ENCODE measurements around the gene ARFRP1.
"Not testable (repeated sequence)": the region's sequence is repeated elsewhere in the genome, so short reads cannot be mapped to it uniquely, and the experiment has no call there.

ARFRP1 gene

DNA sequence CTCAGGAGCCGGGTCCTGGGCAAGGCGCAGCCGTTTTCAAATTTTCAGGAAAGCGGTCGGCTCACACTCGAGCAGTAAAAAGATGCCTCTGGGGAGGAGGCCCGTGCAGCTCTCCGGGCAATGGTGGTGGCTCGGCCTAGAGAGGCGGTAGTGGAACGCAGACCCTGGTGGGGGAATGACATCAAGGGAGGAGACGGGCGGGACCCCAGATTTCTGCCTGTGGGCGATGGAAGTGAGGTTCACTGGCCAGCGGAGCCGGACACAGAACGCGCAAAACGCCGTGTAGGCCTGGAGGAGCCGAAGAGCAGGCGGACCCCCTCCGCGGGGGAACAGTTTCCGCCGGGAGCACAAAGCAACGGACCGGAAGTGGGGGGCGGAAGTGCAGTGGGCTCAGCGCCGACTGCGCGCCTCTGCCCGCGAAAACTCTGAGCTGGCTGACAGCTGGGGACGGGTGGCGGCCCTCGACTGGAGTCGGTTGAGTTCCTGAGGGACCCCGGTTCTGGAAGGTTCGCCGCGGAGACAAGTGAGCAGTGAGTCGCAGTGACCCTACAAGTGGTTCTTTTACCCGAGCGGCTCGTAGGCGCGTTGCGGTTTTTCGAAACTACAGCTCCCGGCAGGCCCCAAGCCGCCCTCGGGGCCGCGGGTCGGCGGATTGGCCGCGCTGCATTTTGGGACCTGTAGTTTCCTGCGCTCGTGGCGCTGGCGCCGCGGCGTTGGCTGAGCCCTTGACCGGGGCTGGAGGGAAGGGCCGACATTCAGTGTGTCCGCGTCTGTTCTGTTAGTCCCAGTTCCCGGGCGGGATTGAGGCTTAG, 49.6 kb downstream of the ARFRP1 start, which contains the start of gene RTEL1:
RTEL1 (plus strand) TSS at position 376 of the 812 bp plus-strand sequence. CDS start 1,091 bp downstream, outside the sequence.
- DNase-seq (ENCODE audit: low read depth in 2 of 2, low spot score in 1 of 2) = peak; percentile 77 to 80

GRCh38 chr20:63657260-63657936, 50.4 kb downstream of the ARFRP1 start:
- no peak for DNase-seq (ENCODE audit: low read depth in 2 of 2, low spot score in 1 of 2)

GRCh38 chr20:63656451-63656850, 51.3 kb downstream of the ARFRP1 start:
- DNase-seq (ENCODE audit: low read depth in 2 of 2, low spot score in 1 of 2) = no peak

GRCh38 chr20:63655249-63655648, 52.5 kb downstream of the ARFRP1 start:
- DNase-seq (ENCODE audit: low read depth in 2 of 2, low spot score in 1 of 2) = no peak

DNA sequence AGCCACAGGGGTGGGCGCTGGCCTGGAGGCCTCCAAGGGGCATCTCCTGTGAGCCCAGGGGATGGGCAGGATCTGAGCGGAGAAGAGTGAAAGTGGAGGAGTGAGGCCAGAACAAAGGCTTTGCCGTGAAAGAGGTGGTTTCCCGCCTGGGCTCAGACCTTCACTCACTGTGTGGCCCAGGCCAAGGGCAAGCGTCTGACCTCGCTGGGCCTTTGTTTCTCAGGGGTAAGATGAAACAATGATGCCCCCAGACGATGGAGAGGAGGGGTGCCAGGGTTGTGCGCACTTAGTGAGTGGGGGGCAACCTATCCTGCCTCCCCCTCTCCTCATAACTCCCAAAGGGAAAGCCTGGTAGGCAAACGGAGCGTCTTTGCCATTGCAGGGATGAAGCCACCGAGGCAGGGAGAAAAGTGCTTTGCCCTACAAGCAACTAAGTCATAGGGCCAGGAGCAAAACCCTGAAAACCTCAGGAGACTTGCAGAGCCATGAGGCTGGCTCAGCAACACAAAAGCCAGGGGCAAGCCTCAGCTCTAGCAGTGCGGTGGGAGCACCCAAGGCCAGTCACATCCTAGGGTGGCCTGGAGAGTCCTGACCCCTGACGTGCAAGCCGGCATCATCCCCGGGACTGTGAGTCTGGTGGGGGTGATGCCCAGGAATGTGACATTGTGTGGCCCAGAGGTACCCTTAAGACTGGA, 53.7 kb downstream of the ARFRP1 start:
- DNase-seq (ENCODE audit: low read depth in 2 of 2, low spot score in 1 of 2) = no peak

DNA sequence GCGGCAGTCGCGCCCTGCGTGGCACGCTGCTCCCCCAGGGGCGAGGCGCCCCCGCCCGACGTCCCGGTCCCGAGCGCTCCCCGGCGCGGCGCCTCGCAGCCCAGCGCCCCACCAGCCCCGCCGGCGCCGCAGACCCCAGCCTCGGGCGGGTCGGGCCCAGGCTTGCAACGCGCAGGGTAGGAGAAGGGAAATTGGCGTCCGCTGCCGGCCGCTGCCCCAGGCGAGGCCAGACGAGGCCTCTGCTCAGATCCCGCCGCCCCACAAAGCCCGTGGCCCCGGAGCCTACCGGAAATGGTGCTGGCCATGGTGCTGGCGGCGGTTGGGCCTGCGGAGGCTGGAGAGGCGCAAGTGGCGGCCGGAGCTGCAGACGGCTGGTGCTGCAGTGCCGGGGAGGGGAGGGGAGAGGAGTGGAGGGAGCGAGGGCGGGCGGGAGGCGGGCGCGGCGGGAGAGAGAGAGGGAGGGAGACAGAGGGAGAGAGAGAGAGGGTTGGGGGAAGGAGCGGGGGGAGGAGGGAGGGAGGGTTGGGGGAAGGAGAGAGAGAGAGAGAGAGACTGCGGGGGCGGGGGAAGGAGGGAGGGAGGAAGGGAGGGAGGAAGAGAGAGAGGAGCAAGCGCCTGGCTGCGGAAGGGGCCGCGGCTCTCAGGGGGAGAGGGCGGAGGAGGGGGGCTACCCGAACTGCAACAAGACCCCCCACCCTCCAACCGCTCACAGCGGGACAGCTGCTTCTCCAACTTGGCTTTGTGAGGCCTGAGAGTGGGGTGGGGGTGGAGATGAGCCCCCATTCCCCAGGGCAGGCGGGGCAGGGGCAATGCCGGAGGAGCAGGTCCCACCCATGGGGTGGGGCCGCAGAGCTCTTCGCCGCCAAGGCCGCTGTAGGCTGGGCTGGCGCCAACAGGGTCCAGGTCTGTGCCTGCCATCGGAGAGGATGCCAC, 54.5 kb downstream of the ARFRP1 start, which contains the start of gene STMN3:
STMN3 (minus strand) TSS at position 384 of the 933 bp plus-strand sequence; CDS start at position 305, 79 bp downstream.
- DNase-seq (ENCODE audit: low read depth in 2 of 2, low spot score in 1 of 2) = no peak

DNA sequence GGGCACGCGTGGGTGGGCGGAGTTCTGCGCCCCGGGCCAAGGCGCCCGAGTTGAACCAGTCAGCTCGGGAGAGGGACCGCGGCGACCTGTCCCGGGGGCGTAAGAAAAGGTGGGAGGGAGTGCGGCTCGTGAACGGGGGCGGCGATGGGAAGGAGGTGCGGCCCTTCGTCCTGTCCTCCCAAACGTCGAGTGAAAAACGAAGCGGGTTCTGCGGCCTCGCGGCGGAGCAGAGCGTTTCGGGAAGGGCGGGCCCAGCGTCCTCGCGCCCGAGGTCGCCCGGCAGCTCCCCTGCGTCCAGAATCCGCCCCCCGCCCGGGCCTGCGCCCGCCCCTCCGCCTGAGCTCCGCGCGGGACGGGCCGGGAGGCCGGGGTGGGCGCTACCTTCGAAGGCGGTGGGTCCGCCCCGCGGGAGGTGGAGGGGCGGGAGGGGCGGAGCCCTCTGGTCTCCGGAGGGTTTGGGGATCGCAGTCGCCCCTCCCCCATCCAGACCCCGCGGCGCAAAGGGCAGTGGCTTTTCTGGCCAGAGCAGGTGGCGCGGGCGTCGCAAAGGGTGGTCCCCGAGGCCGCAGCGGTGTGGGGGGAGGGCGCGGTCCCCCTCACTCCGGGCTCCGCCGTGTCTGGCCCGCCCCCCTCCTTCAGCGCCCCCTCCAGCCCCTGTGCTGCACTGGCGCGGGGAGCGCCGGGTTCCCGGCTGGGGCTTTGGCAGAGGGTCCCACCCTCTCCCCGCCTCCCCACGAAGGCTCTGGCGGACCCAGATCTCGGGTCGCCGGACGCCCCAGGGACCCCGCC, 55.4 kb downstream of the ARFRP1 start:
- no peak for DNase-seq (ENCODE audit: low read depth in 2 of 2, low spot score in 1 of 2)

DNA sequence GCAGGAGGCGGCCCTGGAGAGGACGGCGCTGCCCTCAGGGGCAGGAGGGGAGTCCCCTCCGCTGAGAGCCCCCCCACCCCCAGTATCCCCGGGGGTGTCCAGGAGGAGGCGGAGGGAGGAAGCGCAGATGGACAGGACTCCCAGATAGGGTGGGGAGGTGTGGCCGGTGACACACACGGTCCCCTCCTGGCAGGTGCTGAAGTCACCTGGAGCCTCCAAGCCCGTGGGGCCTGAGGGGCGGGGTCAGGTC, 55.9 kb downstream of the ARFRP1 start:
- no peak for DNase-seq (ENCODE audit: low read depth in 2 of 2, low spot score in 1 of 2)

DNA sequence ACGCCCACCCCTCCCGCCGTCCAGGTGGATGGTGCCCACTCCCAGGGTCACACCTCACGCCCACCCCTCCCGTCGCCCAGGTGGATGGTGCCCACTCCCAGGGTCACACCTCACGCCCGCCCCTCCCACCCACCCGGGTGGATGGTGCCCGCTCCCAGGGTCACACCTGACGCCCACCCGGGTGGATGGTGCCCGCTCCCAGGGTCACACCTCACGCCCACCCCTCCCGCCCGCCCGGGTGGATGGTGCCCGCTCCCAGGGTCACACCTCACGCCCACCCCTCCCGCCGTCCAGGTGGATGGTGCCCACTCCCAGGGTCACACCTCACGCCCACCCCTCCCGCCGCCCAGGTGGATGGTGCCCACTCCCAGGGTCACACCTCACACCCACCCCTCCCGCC, 57.3 kb downstream of the ARFRP1 start:
- not testable (repeated sequence) for DNase-seq (ENCODE audit: low read depth in 2 of 2, low spot score in 1 of 2)

- no peak for DNase-seq (ENCODE audit: low read depth in 2 of 2, low spot score in 1 of 2)
Observed at GRCh38 chr20:63648895-63649589, 58.7 kb downstream of the ARFRP1 start.

Measured in stimulated activated CD8-positive, alpha-beta memory T cell treated with anti-CD3 and anti-CD28 coated beads, Interleukin-4, amount 100 ng/mL, for 1 hour (primary cell).